GM13976 (cell line): ENCODE measurements around the gene ZNF608.

Experiments
- DNase-seq: peaks from one replicate; pipeline ENCODE4 v3.0.0; 2012; ENCODE audit warnings: low spot score
- CTCF ChIP-seq: IDR thresholded peaks from 2 replicates; pipeline ENCODE4 v1.5.1; 2012; ENCODE audit warnings: borderline replicate concordance, mild to moderate bottlenecking; ENCODE audit not compliant: insufficient read depth; ENCODE audit errors: extremely low read depth, missing control alignments, control extremely low read depth
- in situ Hi-C: fragments of 300-500 bp; cut with MboI; formaldehyde crosslinking; loops from one replicate; pipeline ENCODE4 v1.12.0; 2022; ENCODE audit warnings: low sequenced_read_pairs, mixed read lengths, inconsistent platforms; ENCODE audit not compliant: unreplicated experiment

The ZNF608 gene

GRCh38 chr5:124746916-124747790 lies 714 bp upstream of the ZNF608 start:
- in situ Hi-C loops: loop anchor here (10.0 kb wide), 1 partner anchor 158 kb away; no protein-coding TSS in a partner anchor
- no peak for TF ChIP-seq CTCF

GRCh38 chr5:124745007-124745927 lies 1.2 kb downstream of the ZNF608 start:
- no peak for DNase-seq
- TF ChIP-seq CTCF: no peak
- in situ Hi-C loops: loop anchor here (10.0 kb wide), 1 partner anchor 160 kb away; no protein-coding TSS in a partner anchor

More at GRCh38 chr5:124746916-124747790, 714 bp upstream of the ZNF608 start:
- DNase-seq: peak; percentile 56

GRCh38 chr5:124744170-124744971 lies 2.1 kb downstream of the ZNF608 start:
- no peak for TF ChIP-seq CTCF
- in situ Hi-C loops: loop anchor here (10.0 kb wide), 1 partner anchor 160 kb away; no protein-coding TSS in a partner anchor

DNA sequence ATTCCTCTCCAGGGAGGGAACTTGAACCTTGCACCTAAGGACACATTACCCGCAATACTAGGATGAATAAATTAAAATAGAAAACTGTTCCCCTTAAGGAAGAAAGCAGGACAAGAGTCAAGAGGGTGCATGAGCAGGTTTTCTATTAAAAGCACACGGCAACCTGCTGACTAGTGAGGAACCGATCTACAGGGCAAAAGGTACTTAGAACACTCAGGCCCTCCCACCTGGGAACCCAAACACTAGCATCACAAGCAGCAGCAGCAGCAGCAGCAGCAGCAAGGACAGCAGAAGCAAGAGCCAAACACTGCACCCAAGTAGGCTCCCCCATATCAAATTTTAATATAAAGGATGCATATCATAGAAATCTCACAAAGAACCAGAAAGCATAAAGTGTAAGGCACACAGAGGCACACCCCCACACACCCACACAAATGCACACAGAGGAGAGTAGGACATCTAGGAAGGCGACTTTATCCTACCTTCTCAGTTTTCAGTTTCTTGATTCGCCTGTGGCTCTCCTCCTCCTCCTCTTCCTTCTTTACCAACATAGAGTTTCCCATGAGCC lies 2.8 kb downstream of the ZNF608 start:
- no peak for DNase-seq
- TF ChIP-seq CTCF: no peak
- in situ Hi-C loops: loop anchor here (10.0 kb wide), 1 partner anchor 161 kb away; no protein-coding TSS in a partner anchor

More at GRCh38 chr5:124744170-124744971, 2.1 kb downstream of the ZNF608 start:
- no peak for DNase-seq

DNA sequence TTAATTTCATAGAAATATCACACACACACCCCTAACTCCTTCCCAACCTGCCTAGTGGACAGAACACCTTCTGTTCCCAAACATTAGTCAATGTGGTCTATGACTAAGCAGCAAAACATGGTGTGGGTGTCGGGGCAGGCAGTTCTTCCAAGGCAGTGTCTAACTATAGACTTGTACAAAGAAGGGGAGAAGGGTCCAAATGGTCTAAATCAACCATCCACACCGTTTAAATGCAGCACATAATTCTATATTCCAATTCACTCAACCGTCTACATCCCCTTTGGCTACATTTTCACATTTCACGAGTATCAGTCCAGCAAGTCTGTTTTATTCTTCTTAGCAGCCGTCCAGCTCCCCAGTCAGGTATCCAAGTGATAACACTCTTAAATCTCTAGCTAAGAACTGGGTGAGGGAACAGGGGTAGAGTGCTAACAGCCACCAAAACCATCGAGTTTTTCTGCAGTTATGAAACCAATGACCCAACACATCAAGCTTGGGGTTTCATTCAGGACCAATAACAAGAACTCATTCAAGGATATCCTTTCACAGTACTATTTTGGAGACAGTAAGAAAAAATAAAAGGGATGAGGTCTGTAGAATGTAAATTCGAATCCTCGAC lies 3.3 kb downstream of the ZNF608 start:
- DNase-seq: no peak
- no peak for TF ChIP-seq CTCF
- in situ Hi-C loops: loop anchor here (10.0 kb wide), 1 partner anchor 162 kb away; no protein-coding TSS in a partner anchor
